Suprapubic skin (tissue), 4 donors: ENCODE data around the gene NUP153.

Experiments used
- EP300 ChIP-seq: sonication (generic); formaldehyde crosslinking; IDR thresholded peaks from one replicate; pipeline ENCODE4 v1.6.1; 2017; ENCODE audit warnings: antibody characterized with exemption
- POLR2A ChIP-seq, 2 donors: fragments of 450-650 bp; IDR thresholded peaks; one replicate each; pipeline ENCODE4 v1.6.1; 2017; ENCODE audit warnings: antibody characterized with exemption in 2 of 2, mild to moderate bottlenecking in 2 of 2, moderate library complexity in 2 of 2
- POLR2AphosphoS5 ChIP-seq, 3 donors: sonication (generic); formaldehyde crosslinking; IDR thresholded peaks; one replicate each; pipeline ENCODE4 v1.6.1; 2017; ENCODE audit warnings: antibody characterized with exemption in 3 of 3
- TF ChIP-seq, protein P1 (sequence below), 2 donors: fragments of 200-600 bp in 1 of 2; fragments of 450-650 bp in 1 of 2; sonication (generic) in 1 of 2; IDR thresholded peaks; one replicate each; pipeline ENCODE4 v1.5.1; 2016 to 2019; ENCODE audit warnings: antibody characterized with exemption in 2 of 2, mild to moderate bottlenecking in 1 of 2, moderate library complexity in 1 of 2

- TF ChIP-seq POLR2A (IDR thresholded peaks at IDR 0.05) (no peak), EP300 (no peak), POLR2AphosphoS5 (IDR thresholded peaks at IDR 0.05) (no peak)
- TF ChIP-seq, protein P1, sequence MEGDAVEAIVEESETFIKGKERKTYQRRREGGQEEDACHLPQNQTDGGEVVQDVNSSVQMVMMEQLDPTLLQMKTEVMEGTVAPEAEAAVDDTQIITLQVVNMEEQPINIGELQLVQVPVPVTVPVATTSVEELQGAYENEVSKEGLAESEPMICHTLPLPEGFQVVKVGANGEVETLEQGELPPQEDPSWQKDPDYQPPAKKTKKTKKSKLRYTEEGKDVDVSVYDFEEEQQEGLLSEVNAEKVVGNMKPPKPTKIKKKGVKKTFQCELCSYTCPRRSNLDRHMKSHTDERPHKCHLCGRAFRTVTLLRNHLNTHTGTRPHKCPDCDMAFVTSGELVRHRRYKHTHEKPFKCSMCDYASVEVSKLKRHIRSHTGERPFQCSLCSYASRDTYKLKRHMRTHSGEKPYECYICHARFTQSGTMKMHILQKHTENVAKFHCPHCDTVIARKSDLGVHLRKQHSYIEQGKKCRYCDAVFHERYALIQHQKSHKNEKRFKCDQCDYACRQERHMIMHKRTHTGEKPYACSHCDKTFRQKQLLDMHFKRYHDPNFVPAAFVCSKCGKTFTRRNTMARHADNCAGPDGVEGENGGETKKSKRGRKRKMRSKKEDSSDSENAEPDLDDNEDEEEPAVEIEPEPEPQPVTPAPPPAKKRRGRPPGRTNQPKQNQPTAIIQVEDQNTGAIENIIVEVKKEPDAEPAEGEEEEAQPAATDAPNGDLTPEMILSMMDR (IDR thresholded peaks at IDR 0.05): no peak
Measured at GRCh38 chr6:17633465-17634188, 73.1 kb downstream of the NUP153 start.
